ENCODE data around the gene GPR39.

The GPR39 gene

DNA sequence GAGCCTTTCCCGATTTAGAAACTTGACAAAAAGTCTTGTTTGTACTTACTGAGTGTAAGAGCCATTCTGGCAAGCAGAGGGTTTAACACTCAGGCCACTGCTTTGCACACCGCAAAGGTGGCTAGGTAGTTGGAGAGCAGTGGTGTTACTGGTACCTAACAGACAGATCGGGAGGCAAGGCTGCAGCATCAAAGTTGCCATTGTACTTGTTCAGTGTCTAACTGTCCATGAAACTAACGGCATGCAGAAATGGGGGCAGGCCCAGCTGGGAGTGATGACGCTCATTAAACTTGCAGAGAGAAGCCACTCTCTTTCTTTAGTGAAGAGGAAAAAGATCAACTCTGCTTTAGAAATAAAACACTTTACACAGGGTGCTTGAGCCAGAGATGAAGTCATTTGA lies 10.1 kb downstream of the GPR39 start:
- no peaks in the 10 kb centered on the region for H3K4me1 Mint-ChIP-seq
- no peak for TF ChIP-seq CTCF (IDR thresholded peaks at IDR 0.05)
- no peak overlapping the region for H3K4me3 Mint-ChIP-seq
- no peaks in the 10 kb centered on the region for H3K36me3 Mint-ChIP-seq (ENCODE audit: low read depth)
- H3K27me3 Mint-ChIP-seq (ENCODE audit: low read depth, poor library complexity), result peaks cover 15% of the 10 kb centered on the region
- H3K27ac Mint-ChIP-seq, result no peak overlapping the region
- no peaks in the 10 kb centered on the region for H3K9me3 Mint-ChIP-seq
- DNase-seq, result no peak

DNA sequence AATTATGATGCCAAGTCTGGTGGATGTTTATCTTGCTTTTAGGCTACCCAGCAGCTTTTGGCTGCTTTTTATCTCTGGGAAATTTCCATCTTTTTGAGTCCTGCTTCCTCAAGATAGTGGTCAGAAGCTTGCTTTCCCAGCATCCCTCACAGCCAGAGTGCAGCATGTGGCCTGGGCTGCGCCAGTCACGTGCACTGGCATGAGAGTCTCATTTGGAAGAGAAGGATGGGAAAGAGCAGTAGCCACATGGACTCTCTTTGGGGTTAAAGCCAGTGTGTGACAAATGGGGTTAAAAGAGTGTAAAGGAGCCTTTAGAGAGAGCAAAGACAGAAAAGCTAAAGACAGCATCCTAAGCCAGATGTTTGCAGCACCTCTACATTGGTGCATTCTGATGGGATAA lies 12.7 kb downstream of the GPR39 start:
- Mint-ChIP-seq H3K27me3 (ENCODE audit: low read depth, poor library complexity) (peaks cover 22% of the 10 kb centered on the region), H3K4me3 (no peak overlapping the region), H3K9me3 (no peaks in the 10 kb centered on the region), H3K4me1 (no peaks in the 10 kb centered on the region), H3K27ac (no peak overlapping the region), H3K36me3 (ENCODE audit: low read depth) (no peaks in the 10 kb centered on the region)
- TF ChIP-seq CTCF (IDR thresholded peaks at IDR 0.05), result no peak
- no peak for DNase-seq

- Mint-ChIP-seq H3K27me3 (ENCODE audit: low read depth, poor library complexity) (peaks cover 24% of the 10 kb centered on the region), H3K36me3 (ENCODE audit: low read depth) (no peaks in the 10 kb centered on the region), H3K4me1 (no peaks in the 10 kb centered on the region), H3K27ac (no peak overlapping the region), H3K4me3 (no peak overlapping the region), H3K9me3 (no peaks in the 10 kb centered on the region)
- DNase-seq, result no peak
- no peak for TF ChIP-seq CTCF (IDR thresholded peaks at IDR 0.05)
Observed at GRCh38 chr2:132429941-132430573, 13.5 kb downstream of the GPR39 start.

- no peaks in the 10 kb centered on the region for H3K36me3 Mint-ChIP-seq (ENCODE audit: low read depth)
- H3K4me3 Mint-ChIP-seq, result no peak overlapping the region
- H3K9me3 Mint-ChIP-seq, result no peaks in the 10 kb centered on the region
- no peak overlapping the region for H3K27ac Mint-ChIP-seq
- DNase-seq, result no peak
- TF ChIP-seq CTCF (IDR thresholded peaks at IDR 0.05), result no peak
- H3K27me3 Mint-ChIP-seq (ENCODE audit: low read depth, poor library complexity), result peaks cover 24% of the 10 kb centered on the region
- H3K4me1 Mint-ChIP-seq, result no peaks in the 10 kb centered on the region
Observed at GRCh38 chr2:132430895-132431294, 14.3 kb downstream of the GPR39 start.

- Mint-ChIP-seq H3K4me1 (peaks cover 36% of the 10 kb centered on the region), H3K4me3 (no peak overlapping the region), H3K36me3 (ENCODE audit: low read depth) (no peaks in the 10 kb centered on the region), H3K27me3 (ENCODE audit: low read depth, poor library complexity) (peaks cover 4% of the 10 kb centered on the region), H3K9me3 (no peaks in the 10 kb centered on the region), H3K27ac (no peak overlapping the region)
- TF ChIP-seq CTCF (IDR thresholded peaks at IDR 0.05), result no peak
- DNase-seq, result no peak
Observed at GRCh38 chr2:132437852-132438669, 21.5 kb downstream of the GPR39 start.

- no peaks in the 10 kb centered on the region for H3K9me3 Mint-ChIP-seq
- DNase-seq, result no peak
- peaks cover 4% of the 10 kb centered on the region for H3K27me3 Mint-ChIP-seq (ENCODE audit: low read depth, poor library complexity)
- no peaks in the 10 kb centered on the region for H3K36me3 Mint-ChIP-seq (ENCODE audit: low read depth)
- TF ChIP-seq CTCF (IDR thresholded peaks at IDR 0.05), result no peak
- H3K27ac Mint-ChIP-seq, result no peak overlapping the region
- H3K4me1 Mint-ChIP-seq, result peaks cover 36% of the 10 kb centered on the region
- H3K4me3 Mint-ChIP-seq, result no peak overlapping the region
Observed at GRCh38 chr2:132438691-132439090, 22.1 kb downstream of the GPR39 start.
